Activated CD4-positive, CD25-positive, alpha-beta regulatory T cell (primary cell): Measurements from ENCODE around the gene ZNF417.
"Not testable (repeated sequence)": the region's sequence is repeated elsewhere in the genome, so short reads cannot be mapped to it uniquely, and the experiment has no call there.

Source experiments
- DNase-seq, 4 experiments: peaks; one replicate each; lab custom pipeline; 2025; lab: John Stamatoyannopoulos, UW

Gene ZNF417

GRCh38 chr19:57887195-57887941 lies 29.0 kb downstream of the ZNF417 start:
- DNase-seq: no peak

DNA sequence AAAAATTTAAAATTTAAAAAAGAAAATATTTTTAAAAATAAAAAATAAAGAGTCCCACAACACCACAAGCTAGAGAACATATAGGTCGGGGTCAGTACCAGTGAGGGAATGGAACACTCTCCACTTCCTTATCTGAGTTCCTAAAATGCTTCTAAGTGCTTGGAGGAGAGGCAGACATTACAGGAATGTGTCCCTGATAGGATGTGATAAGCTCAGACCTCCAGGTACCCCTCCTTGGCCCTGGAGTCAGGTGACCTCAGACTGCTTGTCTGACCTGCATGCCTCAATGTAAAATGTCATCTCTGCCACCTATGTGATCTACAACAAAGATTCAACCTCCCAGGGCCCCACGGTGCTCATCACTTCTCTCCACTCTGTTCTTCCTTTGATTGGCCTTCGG lies 30.3 kb downstream of the ZNF417 start:
- no peak for DNase-seq

DNA sequence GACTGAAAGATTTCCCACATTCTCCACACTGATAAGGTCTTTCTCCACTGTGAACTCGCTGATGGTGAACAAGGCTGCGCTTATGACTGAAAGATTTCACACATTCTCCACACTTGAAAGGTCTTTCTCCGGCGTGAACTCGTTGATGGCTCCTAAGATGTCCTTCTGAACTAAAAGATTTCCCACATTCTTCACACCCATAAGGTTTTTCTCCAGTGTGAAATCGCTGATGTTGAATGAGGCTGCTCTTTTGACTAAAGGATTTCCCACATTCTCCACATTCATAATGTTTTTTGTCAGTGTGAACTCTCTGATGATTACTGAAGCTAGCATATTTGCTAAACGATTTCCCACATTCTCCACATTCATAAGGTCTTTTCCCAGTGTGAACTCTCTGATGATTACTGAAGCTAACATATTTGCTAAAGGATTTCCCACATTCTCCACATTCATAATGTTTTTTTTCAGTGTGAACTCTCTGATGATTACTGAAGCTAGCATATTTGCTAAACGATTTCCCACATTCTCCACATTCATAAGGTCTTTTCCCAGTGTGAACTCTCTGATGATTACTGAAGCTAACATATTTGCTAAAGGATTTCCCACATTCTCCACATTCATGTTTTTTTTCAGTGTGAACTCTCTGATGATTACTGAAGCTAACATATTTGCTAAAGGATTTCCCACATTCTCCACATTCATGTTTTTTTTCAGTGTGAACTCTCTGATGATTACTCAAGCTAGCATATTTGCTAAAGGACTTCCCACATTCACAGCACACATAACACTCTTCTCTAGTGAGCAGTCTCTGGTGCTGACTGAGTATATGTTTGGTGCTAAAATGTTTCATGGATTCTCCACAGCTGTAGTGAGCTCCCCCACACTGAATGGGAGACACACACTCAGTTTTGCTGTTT lies 42.3 kb downstream of the ZNF417 start:
- not testable (repeated sequence) for DNase-seq

GRCh38 chr19:57872450-57872849 lies 43.9 kb downstream of the ZNF417 start:
- DNase-seq: no peak

DNA sequence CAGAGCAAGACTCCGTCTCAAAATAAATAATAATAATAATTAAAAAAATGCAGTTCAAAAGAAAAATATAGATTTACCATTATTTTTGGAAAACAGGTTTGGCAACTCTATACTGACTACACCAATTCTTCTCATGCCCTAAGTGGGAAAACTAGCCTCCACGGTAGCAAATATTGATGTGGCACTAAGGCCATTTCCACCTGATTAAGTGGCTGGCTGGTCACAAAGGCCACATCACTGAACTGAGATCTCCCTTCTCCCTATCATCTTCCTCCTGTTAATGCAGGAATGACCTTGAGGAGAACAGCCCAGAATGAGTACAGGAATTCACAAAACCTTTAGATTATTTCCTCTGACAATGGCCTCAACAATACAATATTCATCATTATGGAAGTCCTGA lies 46.2 kb downstream of the ZNF417 start:
- DNase-seq: no peak

GRCh38 chr19:57869655-57870054 lies 46.7 kb downstream of the ZNF417 start:
- DNase-seq: not testable (repeated sequence)

DNA sequence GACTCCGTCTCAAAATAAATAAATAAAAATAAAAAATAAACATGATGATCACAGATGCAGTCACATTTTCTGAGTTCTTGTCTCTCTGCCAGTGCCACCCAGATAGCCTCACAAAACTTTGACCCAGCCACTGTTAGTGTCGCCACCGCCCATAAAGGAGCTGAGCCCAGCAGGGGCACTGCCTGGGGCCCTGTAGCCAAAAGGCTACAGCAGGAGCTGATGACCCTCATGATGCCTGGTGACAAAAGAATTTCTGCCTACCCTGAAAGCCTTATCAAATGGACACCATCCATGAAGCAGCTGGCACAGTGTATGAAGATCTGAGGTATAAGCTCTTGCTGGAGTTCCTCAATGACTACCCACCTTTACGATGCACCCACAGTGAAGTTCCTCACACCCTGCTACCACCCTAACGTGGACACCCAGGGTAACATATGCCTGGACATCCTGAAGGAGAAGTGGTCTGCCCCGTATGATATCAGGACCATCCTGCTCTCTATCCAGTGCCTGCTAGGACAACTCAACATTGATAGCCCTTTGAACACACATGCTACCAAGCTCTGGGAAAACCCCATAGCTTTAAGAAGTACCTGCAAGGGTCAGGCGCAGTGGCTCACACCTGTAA lies 48.4 kb downstream of the ZNF417 start:
- no peak for DNase-seq
